Endometrial microvascular endothelial cells (primary cell): ENCODE data around the gene ZNF276. TPM values are rescaled to one million over a fixed set of nuclear protein-coding genes. Genes with fewer than 3 reads are reported as not detected.
"Not testable (repeated sequence)": the region's sequence is repeated elsewhere in the genome, so short reads cannot be mapped to it uniquely, and the experiment has no call there.

Experiments
- in situ Hi-C: cut with HindIII; loops from 2 replicates; pipeline ENCODE4 v1.10.0; 2017; ENCODE audit warnings: low sequenced_read_pairs, low pct_unique_long_range_greater_than_20kb; ENCODE audit errors: inconsistent ontology term
- total RNA-seq: library from RNA; depleted of rRNA; stranded (reverse); fragments of >200 nt; gene quantifications from one replicate; pipeline ENCODE4 v1.2.3, GENCODE V29; 2015; ENCODE audit errors: inconsistent ontology term

The ZNF276 gene
- total RNA-seq = 24.6 TPM

DNA sequence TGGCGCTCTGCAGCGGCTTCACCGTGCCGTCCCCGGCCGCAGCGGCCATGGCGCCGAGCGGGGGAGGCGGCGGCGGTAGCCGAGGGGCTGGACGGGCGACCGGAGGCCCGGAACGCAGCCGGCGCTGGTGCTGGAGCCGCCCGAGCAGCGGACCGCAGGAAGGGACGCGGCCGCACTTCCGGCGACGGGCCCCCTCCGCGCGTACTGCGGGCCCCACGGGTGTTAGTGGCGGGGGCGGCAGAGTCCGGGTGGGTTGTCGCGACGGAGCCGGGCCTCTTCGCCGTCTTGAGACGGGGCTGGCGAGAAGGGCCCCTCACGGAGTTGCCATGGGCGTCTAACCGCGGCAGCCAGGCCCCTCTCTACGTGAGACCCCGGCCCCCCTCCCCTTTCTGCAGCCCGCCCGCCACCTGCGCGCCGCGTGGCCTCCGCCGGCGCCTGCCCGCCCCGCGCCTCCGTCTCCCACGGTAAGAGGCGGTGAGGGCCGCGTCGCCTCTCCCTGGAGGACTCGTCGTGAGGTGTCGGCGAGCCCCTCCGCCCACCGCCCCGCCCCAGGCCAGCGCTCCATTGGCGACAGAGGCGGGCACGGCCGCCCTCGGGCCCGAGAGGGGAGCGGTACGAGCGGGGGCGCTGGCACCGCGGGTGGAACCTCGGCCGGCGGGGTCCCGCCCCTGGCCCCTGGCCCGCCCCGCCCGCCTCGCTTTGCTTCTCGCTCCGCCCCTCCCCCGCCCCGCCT, at the start of gene ZNF276, which contains the start of gene VPS9D1:
TSS of gene ZNF276 (plus strand) at position 725 of the 733 bp plus-strand sequence. CDS start 104 bp downstream, outside the sequence.
TSS of gene VPS9D1 (minus strand) at position 86 of the 733 bp plus-strand sequence. CDS start at position 49, 37 bp downstream.
- in situ Hi-C loops = no loop called here

GRCh38 chr16:89671565-89671964, 49.8 kb upstream of the ZNF276 start:
- in situ Hi-C loops = not testable (repeated sequence)

GRCh38 chr16:89672177-89672941, 49.0 kb upstream of the ZNF276 start:
- in situ Hi-C loops = no loop called here

- in situ Hi-C loops = no loop called here
Observed at GRCh38 chr16:89678258-89678657, 43.1 kb upstream of the ZNF276 start.

DNA sequence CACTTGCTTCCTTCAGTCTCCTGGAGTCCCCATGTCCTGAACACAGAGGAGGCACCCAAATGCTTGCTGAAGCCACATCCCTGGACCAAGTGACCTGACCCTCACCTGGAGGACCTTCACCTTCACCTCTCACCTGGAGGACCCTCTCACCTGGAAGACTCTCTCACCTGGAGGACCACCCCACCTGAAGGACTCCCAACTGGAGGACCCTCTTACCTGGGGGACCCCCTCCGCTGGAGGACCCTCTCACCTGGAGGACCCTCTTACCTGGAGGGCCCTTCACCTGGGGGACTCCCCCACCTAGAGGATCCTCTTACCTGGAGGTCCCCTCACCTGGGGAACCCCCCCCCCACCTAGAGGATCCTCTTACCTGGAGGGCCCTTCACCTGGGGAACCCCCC, 35.4 kb upstream of the ZNF276 start:
- in situ Hi-C loops = no loop called here

- in situ Hi-C loops = no loop called here
Observed at GRCh38 chr16:89686520-89687091, 34.7 kb upstream of the ZNF276 start, which contains the start of gene CDK10. TSS of gene CDK10 (plus strand) at chr16:89686689. CDS start at chr16:89686711, 22 bp downstream.

DNA sequence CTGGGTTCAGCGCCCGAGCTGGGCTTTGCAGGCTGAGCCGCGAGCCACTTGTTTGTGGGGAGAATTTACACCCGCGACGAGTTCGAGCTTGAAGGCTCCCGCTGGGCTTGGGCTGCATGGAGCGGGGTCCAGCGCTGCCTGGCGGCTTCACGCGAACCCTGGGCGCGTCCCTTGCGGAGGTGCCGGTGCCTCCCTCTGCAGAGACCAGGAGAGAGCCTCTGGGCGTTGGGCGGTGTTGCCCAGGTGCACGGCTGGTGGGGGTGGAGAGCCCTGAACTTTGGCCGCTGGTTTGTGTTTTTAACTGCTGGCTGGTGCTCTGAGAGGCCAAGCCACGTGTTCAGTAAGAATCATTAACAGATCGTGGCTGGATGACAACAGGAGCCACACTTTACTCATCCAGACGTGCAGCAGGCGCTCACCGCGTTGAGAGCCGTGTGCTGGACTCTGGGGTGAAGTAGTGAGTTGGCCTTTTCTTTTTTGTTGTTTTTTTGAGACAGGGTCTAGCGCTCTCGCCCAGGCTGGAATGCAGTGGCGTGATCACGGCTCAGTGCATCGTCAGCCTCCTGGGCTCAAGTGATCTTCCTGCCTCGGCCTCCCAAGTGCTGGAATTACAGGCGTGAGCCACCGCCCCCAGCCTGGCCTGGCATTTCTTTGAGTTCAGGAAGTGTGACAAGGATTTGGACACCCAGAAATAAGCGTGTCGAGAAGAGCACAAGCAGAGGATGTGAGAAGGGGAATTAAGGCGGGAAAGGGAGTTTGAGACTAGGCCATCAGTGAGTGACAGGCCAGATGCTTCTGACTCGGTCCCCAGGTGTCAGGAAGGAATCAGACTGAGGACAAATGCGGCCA, 34.0 kb upstream of the ZNF276 start:
- in situ Hi-C loops = no loop called here

GRCh38 chr16:89688395-89688794, 32.9 kb upstream of the ZNF276 start:
- in situ Hi-C loops = no loop called here

DNA sequence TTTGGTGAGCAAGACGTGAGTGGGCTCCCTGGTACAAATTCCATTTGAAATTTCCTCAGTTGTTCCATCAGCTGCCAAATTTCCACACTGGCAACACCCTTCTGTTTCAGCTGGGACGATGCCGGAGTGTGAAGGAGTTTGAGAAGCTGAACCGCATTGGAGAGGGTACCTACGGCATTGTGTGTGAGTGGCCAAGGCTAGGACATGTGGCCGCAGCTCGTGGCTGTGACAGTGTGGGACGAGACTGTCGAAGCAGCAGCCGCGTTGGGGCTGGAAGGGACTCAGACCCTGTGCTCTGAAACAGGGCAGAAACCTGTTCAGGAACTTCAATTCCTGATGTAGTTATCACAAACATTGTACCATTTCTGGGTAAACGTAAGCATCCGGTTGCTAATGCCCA, 32.2 kb upstream of the ZNF276 start:
- in situ Hi-C loops = no loop called here

GRCh38 chr16:89689621-89690020, 31.7 kb upstream of the ZNF276 start:
- in situ Hi-C loops = not testable (repeated sequence)

GRCh38 chr16:89690392-89690901, 30.9 kb upstream of the ZNF276 start:
- in situ Hi-C loops = no loop called here

DNA sequence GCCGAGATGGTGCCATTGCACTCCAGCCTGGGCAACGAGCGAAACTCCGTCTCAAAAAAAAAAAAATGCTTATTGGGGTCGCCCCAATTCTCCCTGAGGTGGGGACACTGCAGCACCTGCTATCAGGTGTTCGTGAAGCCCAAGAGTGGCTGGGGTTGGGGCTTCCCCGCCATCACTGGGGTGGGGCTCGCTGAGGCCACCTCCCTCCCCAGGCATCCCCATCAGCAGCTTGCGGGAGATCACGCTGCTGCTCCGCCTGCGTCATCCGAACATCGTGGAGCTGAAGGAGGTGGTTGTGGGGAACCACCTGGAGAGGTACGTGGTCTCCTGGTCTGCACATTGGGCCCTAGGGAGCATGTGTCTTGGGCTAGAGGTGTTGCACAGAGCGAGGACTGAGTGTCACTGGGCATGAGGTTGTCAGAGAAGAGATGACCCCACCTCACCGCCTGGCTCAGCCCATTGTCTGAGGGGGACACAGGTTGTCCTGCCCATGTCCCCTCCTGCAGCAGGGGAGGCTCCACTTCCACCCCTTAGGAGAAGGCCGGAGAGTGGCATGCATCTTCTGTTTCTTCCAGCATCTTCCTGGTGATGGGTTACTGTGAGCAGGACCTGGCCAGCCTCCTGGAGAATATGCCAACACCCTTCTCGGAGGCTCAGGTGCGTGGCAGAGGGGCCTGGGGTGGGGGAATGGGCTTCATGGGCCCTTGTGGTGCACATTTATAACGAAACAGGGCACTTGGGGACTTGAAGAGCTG, 29.9 kb upstream of the ZNF276 start:
- in situ Hi-C loops = no loop called here

DNA sequence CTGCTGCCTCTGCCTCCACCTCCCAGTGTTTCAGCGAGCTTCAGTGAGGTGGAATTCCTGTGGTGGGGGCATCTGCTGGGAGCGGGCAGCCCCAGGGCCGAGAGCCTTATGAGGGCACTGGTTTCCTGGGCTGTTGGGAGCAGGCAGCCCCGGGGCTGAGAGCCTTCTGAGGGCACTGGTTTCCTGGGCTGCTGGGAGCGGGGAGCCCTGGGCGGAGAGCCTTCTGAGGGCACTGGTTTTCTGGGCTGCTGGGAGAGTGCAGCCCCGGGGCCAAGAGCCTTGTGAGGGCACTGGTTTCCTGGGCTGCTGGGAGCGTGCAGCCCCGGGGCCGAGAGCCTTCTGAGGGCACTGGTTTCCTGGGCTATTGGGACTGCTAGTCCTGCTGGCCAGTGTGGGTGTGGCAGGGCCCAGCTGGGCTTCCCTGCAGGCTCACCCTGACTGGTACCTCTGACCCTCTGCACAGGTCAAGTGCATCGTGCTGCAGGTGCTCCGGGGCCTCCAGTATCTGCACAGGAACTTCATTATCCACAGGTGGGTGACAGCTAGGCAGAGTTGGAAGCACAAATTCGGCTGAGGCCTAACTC, 29.3 kb upstream of the ZNF276 start:
- in situ Hi-C loops = no loop called here

GRCh38 chr16:89693289-89693731, 28.0 kb upstream of the ZNF276 start:
- in situ Hi-C loops = no loop called here

DNA sequence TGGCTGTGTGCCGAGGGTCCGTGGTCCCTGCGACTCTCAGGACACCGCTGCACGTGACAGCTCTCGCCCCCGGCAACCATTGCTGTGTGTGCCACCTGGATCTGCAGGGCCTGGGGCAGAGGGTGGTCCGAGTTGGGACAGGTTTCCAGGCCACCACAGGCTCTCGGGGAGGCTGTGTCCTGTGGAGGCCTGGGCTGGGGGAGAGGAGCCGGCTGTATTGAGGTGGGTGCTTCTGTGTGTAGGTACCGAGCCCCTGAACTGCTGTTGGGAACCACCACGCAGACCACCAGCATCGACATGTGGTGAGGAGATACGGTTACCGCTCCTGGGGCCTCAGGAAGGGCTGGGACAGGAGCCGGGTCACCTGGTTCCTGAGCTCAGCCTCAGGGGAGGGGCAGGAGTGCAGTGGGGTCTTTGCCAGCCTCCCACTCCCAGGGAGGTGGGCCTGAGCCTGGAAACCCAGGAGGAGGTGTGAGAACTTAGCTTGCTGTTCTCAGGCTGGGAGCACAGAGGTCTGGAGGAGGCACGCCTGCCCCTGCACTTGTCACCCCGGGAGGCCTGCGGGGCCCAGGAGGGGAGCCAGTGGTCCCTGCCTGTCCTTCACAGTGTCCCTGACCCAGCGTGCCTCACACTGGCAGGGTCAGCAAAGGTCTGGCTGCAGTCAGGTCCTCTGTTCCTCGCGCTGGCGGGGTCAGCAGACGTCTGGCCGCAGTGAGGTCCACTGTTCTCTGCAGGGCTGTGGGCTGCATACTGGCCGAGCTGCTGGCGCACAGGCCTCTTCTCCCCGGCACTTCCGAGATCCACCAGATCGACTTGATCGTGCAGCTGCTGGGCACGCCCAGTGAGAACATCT, 27.2 kb upstream of the ZNF276 start:
- in situ Hi-C loops = no loop called here

DNA sequence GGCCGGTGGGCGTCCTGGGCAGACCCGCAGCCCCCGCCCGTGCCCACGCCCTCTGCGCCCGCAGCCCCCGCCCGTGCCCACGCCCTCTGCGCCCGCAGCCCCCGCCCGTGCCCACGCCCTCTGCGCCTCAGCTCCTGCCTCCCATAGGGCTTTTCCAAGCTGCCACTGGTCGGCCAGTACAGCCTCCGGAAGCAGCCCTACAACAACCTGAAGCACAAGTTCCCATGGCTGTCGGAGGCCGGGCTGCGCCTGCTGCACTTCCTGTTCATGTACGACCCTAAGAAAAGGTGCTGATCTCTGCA, 26.6 kb upstream of the ZNF276 start:
- in situ Hi-C loops = not testable (repeated sequence)
